GM12878 (cell line): ENCODE results near the gene UBE2J2. TPM values are rescaled to one million over a fixed set of nuclear protein-coding genes. Genes with fewer than 3 reads are reported as not detected.

Experiments used
- ATAC-seq: fragments of 200-7000 bp; cut with Tn5 transposase; 3 replicates; pipeline ENCODE4 v1.9.1; 2020; ENCODE audit warnings: mild to moderate bottlenecking, moderate library complexity
- BruUV-seq: library from RNA; stranded (reverse); fragments of 400-500 nt; replicated peaks from 2 replicates; lab custom pipeline; 2021; lab: Mats Ljungman, UMichigan
- CTCF ChIA-PET: fragments of 300-600 bp; sonication (Branson Sonifier 250); formaldehyde crosslinking; extraction: SDS; loops from one replicate; lab custom pipeline; 2021; ENCODE audit warnings: inconsistent platforms; lab: Yijun Ruan, JAX
- POLR2A ChIA-PET: fragments of 350-600 bp; formaldehyde crosslinking; extraction: SDS; loops from one replicate; lab custom pipeline; 2021; ENCODE audit warnings: inconsistent platforms; lab: Charles Lee
- RAD21 ChIA-PET: fragments of 300-600 bp; sonication (Branson Sonifier 250); formaldehyde crosslinking; loops from one replicate; lab custom pipeline; 2023; ENCODE audit warnings: antibody characterized with exemption; ENCODE audit not compliant: unreplicated experiment; lab: Charles Lee
- SMC1A ChIA-PET: fragments of 300-600 bp; sonication (Branson Sonifier 250); formaldehyde crosslinking; loops from one replicate; lab custom pipeline; 2023; ENCODE audit not compliant: unreplicated experiment, uncharacterized antibody; lab: Charles Lee
- DNase-seq: peaks from one replicate; pipeline ENCODE4 v3.0.0-alpha.2; 2011; ENCODE audit warnings: low read depth, low spot score
- FAIRE-seq: peaks from 3 replicates; lab custom pipeline; 2011; peaks lifted over from hg19 to GRCh38; lab: Jason Lieb, UNC
- H2AFZ ChIP-seq: 2 replicates; pipeline ENCODE4 v1.6.0; 2011; ENCODE audit warnings: low read depth, low read length, control low read depth; ENCODE audit not compliant: control insufficient read depth
- H3K27ac ChIP-seq: 2 replicates; pipeline ENCODE4 v1.5.1; 2011; ENCODE audit warnings: control low read depth; ENCODE audit not compliant: control insufficient read depth, insufficient read depth
- H3K27me3 ChIP-seq, 2 experiments: replicated peaks in 1 of 2; 2 replicates each; pipeline versions ENCODE4 v1.6.0 to v1.6.1; 2011; ENCODE audit warnings: low read length in 1 of 2; ENCODE audit not compliant: control insufficient read depth in 2 of 2, insufficient read depth in 2 of 2
- H3K36me3 ChIP-seq, 2 experiments: 2 replicates each; pipeline ENCODE4 v1.5.1; 2011; ENCODE audit warnings: low read length in 1 of 2; ENCODE audit not compliant: control insufficient read depth in 2 of 2, insufficient read depth in 2 of 2
- H3K4me1 ChIP-seq: 2 replicates; pipeline ENCODE4 v1.6.1; 2011; ENCODE audit warnings: mild to moderate bottlenecking, low read length, moderate library complexity, mixed read lengths; ENCODE audit not compliant: control insufficient read depth, insufficient read depth
- H3K4me2 ChIP-seq: 2 replicates; pipeline ENCODE4 v1.6.0; 2011; ENCODE audit warnings: control low read depth; ENCODE audit not compliant: control insufficient read depth, insufficient read depth
- H3K4me3 ChIP-seq: fragments of 200-600 bp; sonication (generic); 2 replicates; pipeline ENCODE4 v1.5.1; 2016
- H3K79me2 ChIP-seq: 2 replicates; pipeline ENCODE4 v1.6.0; 2011; ENCODE audit warnings: low read length; ENCODE audit not compliant: control insufficient read depth, insufficient read depth
- H3K9ac ChIP-seq: 2 replicates; pipeline ENCODE4 v1.8.0; 2011; ENCODE audit warnings: low read length, control low read depth, mixed read lengths; ENCODE audit not compliant: control insufficient read depth, insufficient read depth
- H3K9me3 ChIP-seq: replicated peaks from 3 replicates; pipeline ENCODE4 v1.5.1; 2011; ENCODE audit warnings: mild to moderate bottlenecking, low read length; ENCODE audit not compliant: control insufficient read depth, insufficient read depth
- H4K20me1 ChIP-seq: 2 replicates; pipeline ENCODE4 v1.6.0; 2011; ENCODE audit not compliant: control insufficient read depth, insufficient read depth
- ASH2L ChIP-seq: fragments of 300-600, 200-600 bp; sonication (generic); IDR thresholded peaks from 2 replicates; pipeline ENCODE4 v1.6.1; 2017; ENCODE audit warnings: low read depth, mild to moderate bottlenecking, borderline replicate concordance
- ATF7 ChIP-seq: fragments of 450-650 bp; IDR thresholded peaks from 2 replicates; pipeline ENCODE4 v1.6.1; 2016; ENCODE audit warnings: low read depth, mild to moderate bottlenecking
- BMI1 ChIP-seq: fragments of 450-650 bp; IDR thresholded peaks from 2 replicates; pipeline ENCODE4 v1.6.1; 2016; ENCODE audit warnings: mild to moderate bottlenecking, moderate library complexity, borderline replicate concordance
- CBX5 ChIP-seq: sonication (generic); IDR thresholded peaks from 2 replicates; pipeline ENCODE4 v1.6.1; 2016; ENCODE audit warnings: low read depth, moderate library complexity, mild to moderate bottlenecking, inconsistent platforms
- E4F1 ChIP-seq: fragments of 450-650 bp; IDR thresholded peaks from 2 replicates; pipeline ENCODE4 v1.6.1; 2018; ENCODE audit warnings: borderline replicate concordance, mild to moderate bottlenecking; ENCODE audit not compliant: partially characterized antibody
- HDAC6 ChIP-seq: fragments of 200-600 bp; sonication (generic); IDR thresholded peaks from one replicate; pipeline ENCODE4 v1.8.0; 2017; ENCODE audit warnings: antibody characterized with exemption; ENCODE audit not compliant: unreplicated experiment
- KDM1A ChIP-seq: fragments of 200-600 bp; sonication (generic); IDR thresholded peaks from 2 replicates; pipeline ENCODE4 v1.6.1; 2016; ENCODE audit warnings: borderline replicate concordance
- KLF5 ChIP-seq: fragments of 450-650 bp; IDR thresholded peaks from 2 replicates; pipeline ENCODE4 v1.6.1; 2014; ENCODE audit warnings: mild to moderate bottlenecking; ENCODE audit not compliant: partially characterized antibody
- MYC ChIP-seq: IDR thresholded peaks from 2 replicates; pipeline ENCODE4 v1.6.1; 2011; ENCODE audit warnings: mild to moderate bottlenecking, low read length, moderate library complexity, inconsistent platforms; ENCODE audit not compliant: insufficient read depth, insufficient replicate concordance, insufficient read length, severe bottlenecking
- NRF1 ChIP-seq: conservative IDR thresholded peaks from 2 replicates; pipeline ENCODE4 v1.6.1; 2011; ENCODE audit warnings: mild to moderate bottlenecking, low read depth, low read length, improper control_type of control experiment
- POLR2AphosphoS2 ChIP-seq: IDR thresholded peaks from 2 replicates; pipeline ENCODE4 v1.6.1; 2011; ENCODE audit warnings: low read depth, mild to moderate bottlenecking, low read length, improper control_type of control experiment, moderate library complexity
- PRDM15 ChIP-seq: fragments of 450-650 bp; formaldehyde crosslinking; IDR thresholded peaks from 2 replicates; pipeline ENCODE4 v1.4.0; 2020; ENCODE audit warnings: mild to moderate bottlenecking, moderate library complexity
- RFX5 ChIP-seq: IDR thresholded peaks from 2 replicates; pipeline ENCODE4 v1.6.1; 2011; ENCODE audit warnings: low read depth, low read length, improper control_type of control experiment
- SIN3A ChIP-seq: IDR thresholded peaks from 2 replicates; pipeline ENCODE4 v1.6.1; 2012; ENCODE audit warnings: low read depth, low read length, improper control_type of control experiment
- SMAD1 ChIP-seq: fragments of 450-650 bp; IDR thresholded peaks from 2 replicates; pipeline ENCODE4 v1.6.1; 2018; ENCODE audit warnings: mild to moderate bottlenecking, low read depth; ENCODE audit not compliant: partially characterized antibody
- STAT1 ChIP-seq: fragments of 450-650 bp; conservative IDR thresholded peaks from 2 replicates; pipeline ENCODE4 v1.6.1; 2014; ENCODE audit warnings: antibody characterized with exemption, mild to moderate bottlenecking
- YBX1 ChIP-seq: fragments of 450-650 bp; IDR thresholded peaks from 2 replicates; pipeline ENCODE4 v1.6.1; 2016; ENCODE audit warnings: antibody characterized with exemption
- ZNF24 ChIP-seq: fragments of 450-650 bp; IDR thresholded peaks from 2 replicates; pipeline ENCODE4 v1.6.1; 2017; ENCODE audit warnings: antibody characterized with exemption, mild to moderate bottlenecking
- WGBS: methylation state at CpG from one replicate; pipeline ENCODE4 v1.1.6; 2016; ENCODE audit warnings: low lambda C conversion rate; ENCODE audit not compliant: insufficient replicate concordance, insufficient coverage; ENCODE audit errors: missing lambda C conversion rate; 5-methylcytosine and 5-hydroxymethylcytosine counted together
- in situ Hi-C: fragments of 300-500 bp; cut with MboI; formaldehyde crosslinking; loops from 9 replicates; pipeline ENCODE4 v1.14.3; 2018; ENCODE audit warnings: mixed read lengths
- intact Hi-C: fragments of 100-400 bp; cut with micrococcal nuclease; formaldehyde crosslinking; loops from one replicate; pipeline ENCODE4 v1.14.2; 2022; ENCODE audit not compliant: unreplicated experiment
- polyA plus RNA-seq, 11 experiments: library from polyadenylated mRNA; depleted of rRNA in 4 of 11; unstranded in 6 of 11; stranded (reverse) in 5 of 11; fragments of >200 nt; fragmentation: Nextera tagmentation in 4 of 11; fragmentation: Illumina TruSeq in 1 of 11; extraction: Ambion mirVana in 4 of 11; extraction: Trizol in 1 of 11; gene quantifications; 1 replicate in 1 of 11; 2 replicates in 10 of 11; pipeline versions ENCODE4 v1.2.1 to v1.2.3, GENCODE V29; 2011 to 2016; ENCODE audit warnings: inconsistent platforms in 2 of 11, missing spikeins in 2 of 11, low read depth in 1 of 11
- total RNA-seq, 4 experiments: library from RNA; depleted of rRNA in 3 of 4; stranded (reverse); fragments of >200 nt in 3 of 4; fragmentation: Illumina TruSeq in 1 of 4; extraction: Trizol in 1 of 4; gene quantifications; 2 replicates each; pipeline versions ENCODE4 v1.2.1 to v1.2.3, GENCODE V29; 2013 to 2021
- TF ChIP-seq, protein P1 (sequence below): IDR thresholded peaks from 2 replicates; pipeline ENCODE4 v1.6.1; 2011; ENCODE audit warnings: low read depth, low read length, improper control_type of control experiment, borderline replicate concordance

UBE2J2 gene
- total and polyA plus RNA-seq, 10 of the 15 experiments (the other 5 are each of a cell fraction or from before 2014, with no cell fraction given), result 0.72 to 70.5 (median 49.2) TPM

DNA sequence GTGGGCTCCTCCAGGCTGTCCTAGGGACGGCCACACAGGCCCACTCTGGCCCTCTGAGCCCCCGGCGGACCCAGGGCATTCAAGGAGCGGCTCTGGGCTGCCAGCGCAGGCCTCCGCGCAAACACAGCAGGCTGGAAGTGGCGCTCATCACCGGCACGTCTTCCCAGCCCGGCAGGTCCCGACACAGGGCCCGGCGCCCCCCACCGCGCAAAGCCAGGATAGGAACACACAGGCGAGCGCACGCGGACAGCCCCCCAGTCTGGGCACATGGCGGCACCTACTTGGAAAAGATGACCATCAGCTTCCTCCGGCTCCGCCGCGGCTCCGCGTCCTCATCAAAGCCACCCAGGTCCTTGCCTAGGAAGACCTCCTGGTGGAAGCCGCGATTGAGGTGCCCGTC lies 45.5 kb downstream of the UBE2J2 start:
- peaks cover 4% of the 10 kb centered on the region for H3K4me1 ChIP-seq
- peaks cover 4 to 31% of the 10 kb centered on the region in 2 experiments; a peak in 3 of 4 replicates for H3K36me3 ChIP-seq
- H3K27ac ChIP-seq, result no peak overlapping the region
- TF ChIP-seq STAT1, result no peak
- TF ChIP-seq NRF1, result no peak
- no peak for TF ChIP-seq KLF5
- TF ChIP-seq HDAC6, result no peak
- no peak for TF ChIP-seq ZNF24
- no peak for TF ChIP-seq ASH2L
- no peak for TF ChIP-seq ATF7
- TF ChIP-seq CBX5, result no peak
- no peak for TF ChIP-seq YBX1
- TF ChIP-seq, protein P1, sequence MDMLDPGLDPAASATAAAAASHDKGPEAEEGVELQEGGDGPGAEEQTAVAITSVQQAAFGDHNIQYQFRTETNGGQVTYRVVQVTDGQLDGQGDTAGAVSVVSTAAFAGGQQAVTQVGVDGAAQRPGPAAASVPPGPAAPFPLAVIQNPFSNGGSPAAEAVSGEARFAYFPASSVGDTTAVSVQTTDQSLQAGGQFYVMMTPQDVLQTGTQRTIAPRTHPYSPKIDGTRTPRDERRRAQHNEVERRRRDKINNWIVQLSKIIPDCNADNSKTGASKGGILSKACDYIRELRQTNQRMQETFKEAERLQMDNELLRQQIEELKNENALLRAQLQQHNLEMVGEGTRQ, result no peak
- TF ChIP-seq KDM1A, result no peak
- TF ChIP-seq POLR2AphosphoS2, result no peak
- TF ChIP-seq RFX5, result no peak
- no peak for TF ChIP-seq E4F1
- TF ChIP-seq BMI1, result no peak
- TF ChIP-seq SIN3A, result no peak
- TF ChIP-seq SMAD1, result no peak
- no peak for TF ChIP-seq PRDM15 (CRISPR knock-in tag)
- no peak for TF ChIP-seq MYC
- no peak overlapping the region for H3K4me3 ChIP-seq
- BruUV-seq, result no TSS peak
- intact Hi-C loops, result no loop called here
- no peak overlapping the region; the same call in 1 of the 2 replicates for H3K4me2 ChIP-seq
- H3K9ac ChIP-seq, result no peak overlapping the region
- H4K20me1 ChIP-seq, result no peaks in the 10 kb centered on the region
- POLR2A ChIA-PET, result no interaction called here
- DNase-seq (no peak), ATAC-seq (no peak), FAIRE-seq (no peak)
- H2AFZ ChIP-seq, result no peak overlapping the region
- peaks cover 50% of the 10 kb centered on the region for H3K79me2 ChIP-seq
- SMC1A ChIA-PET, result no interaction called here
- WGBS, result 98% methylated on average over 18 of the region's 30 CpGs
- RAD21 ChIA-PET, result no interaction called here
- in situ Hi-C loops, result no loop called here
- CTCF ChIA-PET, result no interaction called here
- no peaks in the 10 kb centered on the region for H3K27me3 ChIP-seq
- no peaks in the 10 kb centered on the region; the same call in 2 of the 3 replicates for H3K9me3 ChIP-seq
